Neuron (in vitro differentiated cells): ENCODE measurements around the gene KDM8.
"Not testable (repeated sequence)": the region's sequence is repeated elsewhere in the genome, so short reads cannot be mapped to it uniquely, and the experiment has no call there.

ENCODE experiments used
- H2AFZ ChIP-seq: one replicate; pipeline ENCODE4 v1.6.1; 2013; ENCODE audit warnings: low read depth, mild to moderate bottlenecking, inconsistent platforms, low read length, moderate library complexity
- H3K27me3 ChIP-seq: one replicate; pipeline ENCODE4 v1.6.1; 2013; ENCODE audit warnings: low read length; ENCODE audit not compliant: insufficient read depth
- H3K36me3 ChIP-seq: one replicate; pipeline ENCODE4 v1.6.1; 2013; ENCODE audit warnings: low read length; ENCODE audit not compliant: insufficient read depth
- H3K4me1 ChIP-seq: one replicate; pipeline ENCODE4 v1.6.1; 2013; ENCODE audit warnings: low read length; ENCODE audit not compliant: insufficient read depth
- H3K4me3 ChIP-seq: 2 replicates; pipeline ENCODE4 v1.5.1; 2013; ENCODE audit warnings: mild to moderate bottlenecking, low read length, moderate library complexity
- H3K9me3 ChIP-seq: one replicate; pipeline ENCODE4 v1.6.1; 2013; ENCODE audit warnings: low read length

The KDM8 gene

GRCh38 chr16:27198451-27199234, 4.7 kb upstream of the KDM8 start:
- Histone ChIP-seq H3K4me1 (peaks cover 5% of the 10 kb centered on the region), H3K4me3 (no peak overlapping the region), H3K9me3 (no peaks in the 10 kb centered on the region), H2AFZ (no peak overlapping the region), H3K36me3 (no peaks in the 10 kb centered on the region), H3K27me3 (no peaks in the 10 kb centered on the region)

DNA sequence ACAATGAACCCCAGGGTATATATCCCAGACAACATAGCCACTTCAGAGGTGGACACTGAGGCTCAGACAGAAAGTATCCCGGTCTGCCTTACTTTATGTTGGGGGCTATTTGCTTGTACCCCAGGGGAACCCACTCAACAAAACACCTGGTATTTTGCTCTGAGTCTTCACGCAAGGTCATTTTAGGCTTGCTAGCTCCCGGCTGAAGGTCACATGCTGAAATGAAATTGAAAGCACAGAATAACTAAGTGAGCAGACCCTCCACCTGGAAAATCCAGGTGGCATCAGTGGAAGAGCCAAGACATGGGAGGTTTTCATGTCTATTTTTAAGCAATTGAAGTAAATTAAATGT, 4.1 kb upstream of the KDM8 start:
- H3K27me3 ChIP-seq: no peaks in the 10 kb centered on the region
- H2AFZ ChIP-seq: no peak overlapping the region
- no peaks in the 10 kb centered on the region for H3K36me3 ChIP-seq
- H3K4me1 ChIP-seq: peaks cover 5% of the 10 kb centered on the region
- no peaks in the 10 kb centered on the region for H3K9me3 ChIP-seq
- H3K4me3 ChIP-seq: no peak overlapping the region

DNA sequence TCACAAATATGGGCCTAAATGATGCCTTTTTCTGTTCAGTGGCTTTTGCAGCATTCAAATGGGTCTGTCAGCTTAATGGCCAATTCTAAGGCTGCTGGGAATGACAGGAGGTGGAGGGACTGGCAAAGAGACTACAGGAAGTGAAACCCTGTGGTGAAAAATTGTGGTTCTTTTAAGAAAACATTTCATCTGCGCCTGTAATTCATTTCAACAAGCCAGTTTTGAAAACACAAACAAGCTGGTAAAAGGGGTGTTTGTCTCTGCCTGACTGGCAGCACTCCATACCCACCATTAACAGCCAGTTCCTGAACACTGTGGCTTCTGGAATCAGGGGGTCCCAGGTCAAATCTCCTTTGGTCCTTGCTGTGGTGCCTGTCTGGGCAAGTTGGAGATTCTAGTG, 3.6 kb upstream of the KDM8 start:
- Histone ChIP-seq H3K36me3 (no peaks in the 10 kb centered on the region), H3K4me1 (peaks cover 9% of the 10 kb centered on the region), H3K9me3 (no peaks in the 10 kb centered on the region), H2AFZ (no peak overlapping the region), H3K27me3 (no peaks in the 10 kb centered on the region), H3K4me3 (no peak overlapping the region)

DNA sequence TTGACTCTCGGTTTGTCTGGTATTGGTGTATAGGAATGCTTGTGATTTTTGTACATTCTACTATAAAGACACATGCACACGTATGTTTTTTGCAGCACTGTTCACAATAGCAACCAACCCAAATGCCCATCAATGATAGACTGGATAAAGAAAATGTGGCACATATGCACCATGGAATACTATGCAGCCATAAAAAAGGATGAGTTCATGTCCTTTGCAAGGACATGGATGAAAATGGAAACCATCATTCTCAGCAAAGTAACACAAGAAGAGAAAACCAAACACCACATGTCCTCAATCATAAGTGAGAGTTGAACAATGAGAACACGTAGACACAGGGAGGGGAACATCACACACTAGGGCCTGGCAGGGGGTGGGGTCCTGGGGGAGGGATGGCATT, 2.4 kb upstream of the KDM8 start:
- not testable (repeated sequence) for H3K36me3 ChIP-seq, H2AFZ ChIP-seq, H3K9me3 ChIP-seq, H3K27me3 ChIP-seq, H3K4me3 ChIP-seq
- peaks cover 10% of the 10 kb centered on the region for H3K4me1 ChIP-seq

- Histone ChIP-seq H3K9me3 (no peaks in the 10 kb centered on the region), H3K4me1 (peaks cover 10% of the 10 kb centered on the region), H3K36me3 (no peaks in the 10 kb centered on the region), H2AFZ (peak overlapping the region; percentile 69), H3K27me3 (no peaks in the 10 kb centered on the region), H3K4me3 (peak overlapping the region; percentile 77)
These were observed 311 bp upstream of the KDM8 start for GRCh38 chr16:27202923-27203506.

DNA sequence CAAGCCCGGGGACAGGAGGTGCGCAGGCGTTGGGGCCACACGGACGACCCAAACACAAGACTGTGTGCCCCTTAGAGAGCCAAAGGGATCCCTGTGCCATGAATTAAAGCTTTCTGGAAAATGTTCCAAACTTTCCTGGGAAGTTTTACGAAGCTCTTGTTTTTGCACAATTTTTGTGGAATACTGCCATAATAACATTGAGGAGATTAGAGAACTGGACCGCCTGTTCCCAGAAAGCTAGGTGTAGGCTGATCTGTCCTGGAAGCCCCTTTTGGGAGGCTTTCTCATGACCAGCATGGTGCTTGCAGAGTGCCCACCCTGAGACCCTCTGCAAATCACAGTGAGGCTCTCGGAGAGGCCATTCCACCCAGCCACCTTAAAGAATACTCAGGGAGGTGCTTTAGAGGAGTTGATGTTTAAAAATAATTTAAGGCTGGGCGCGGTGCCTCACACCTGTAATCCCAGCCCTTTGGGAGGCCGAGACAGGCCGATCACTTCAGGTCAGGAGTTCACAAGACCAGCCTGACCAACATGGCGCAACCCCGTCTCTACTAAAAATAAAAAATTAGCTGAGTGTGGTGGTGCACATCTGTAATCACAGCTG, 1.1 kb downstream of the KDM8 start:
- Histone ChIP-seq H3K36me3 (no peaks in the 10 kb centered on the region), H3K9me3 (no peaks in the 10 kb centered on the region), H3K4me1 (peaks cover 10% of the 10 kb centered on the region), H2AFZ (peak overlapping the region; percentile 41), H3K4me3 (peak overlapping the region; percentile 77), H3K27me3 (no peaks in the 10 kb centered on the region)

- no peak overlapping the region for H2AFZ ChIP-seq
- H3K36me3 ChIP-seq: peaks cover 6% of the 10 kb centered on the region
- H3K4me1 ChIP-seq: peaks cover 10% of the 10 kb centered on the region
- no peak overlapping the region for H3K4me3 ChIP-seq
- no peaks in the 10 kb centered on the region for H3K9me3 ChIP-seq
- H3K27me3 ChIP-seq: no peaks in the 10 kb centered on the region
These were observed 2.2 kb downstream of the KDM8 start for GRCh38 chr16:27205423-27206065.

DNA sequence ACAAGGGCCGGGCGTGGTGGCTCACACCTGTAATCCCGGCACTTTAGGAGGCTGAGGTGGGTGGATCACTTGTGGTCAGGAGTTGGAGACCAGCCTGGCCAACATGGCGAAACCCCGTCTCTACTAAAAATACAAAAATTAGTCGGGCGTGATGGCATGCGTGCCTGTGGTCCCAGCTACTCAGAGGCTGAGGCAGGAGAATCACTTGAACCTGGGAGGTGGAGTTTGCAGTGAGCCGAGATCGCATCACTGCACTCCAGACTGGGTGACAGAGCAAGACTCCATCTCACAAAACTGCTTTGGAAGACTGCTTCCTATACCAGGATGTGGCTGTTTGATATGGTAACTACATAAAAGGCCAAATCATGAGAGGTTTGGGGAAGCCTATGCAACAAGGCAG, 3.8 kb downstream of the KDM8 start:
- H3K36me3 ChIP-seq: peaks cover 14% of the 10 kb centered on the region

DNA sequence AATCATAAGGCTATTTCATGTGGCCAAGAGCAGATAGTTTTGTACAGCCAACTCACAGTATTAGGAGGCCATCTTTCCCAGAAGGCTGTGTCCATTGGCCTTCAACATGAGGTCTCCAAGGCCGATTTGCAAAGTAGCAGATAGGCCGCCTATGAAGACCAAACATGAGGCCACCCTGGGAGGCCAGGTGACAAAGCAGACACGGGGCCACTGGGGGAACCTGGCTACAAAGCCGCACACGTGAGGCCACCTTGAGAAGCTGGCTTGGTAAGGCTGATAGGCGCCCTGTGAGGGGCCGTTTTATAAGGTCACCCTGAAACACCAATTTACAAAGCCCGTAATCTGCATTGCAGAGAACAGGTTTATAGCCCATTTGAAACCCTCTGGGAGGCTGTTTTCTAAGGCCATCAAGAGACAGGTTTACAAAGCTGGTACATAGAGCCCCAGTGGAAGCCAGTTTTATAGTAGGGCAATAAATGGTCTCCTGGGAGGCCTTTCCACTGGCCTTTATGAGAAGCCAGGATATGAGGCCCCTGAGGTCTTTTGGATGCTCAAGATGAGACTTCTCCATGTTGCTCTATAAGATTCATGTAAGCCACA, 4.9 kb downstream of the KDM8 start:
- peaks cover 5% of the 10 kb centered on the region for H3K4me1 ChIP-seq
- H3K9me3 ChIP-seq: no peaks in the 10 kb centered on the region
- no peak overlapping the region for H2AFZ ChIP-seq
- H3K4me3 ChIP-seq: no peak overlapping the region
- H3K27me3 ChIP-seq: no peaks in the 10 kb centered on the region
- H3K36me3 ChIP-seq: peaks cover 14% of the 10 kb centered on the region

More for the DNA sequence above, 3.8 kb downstream of the KDM8 start:
- H3K4me1 ChIP-seq: peaks cover 10% of the 10 kb centered on the region
- H2AFZ ChIP-seq, H3K9me3 ChIP-seq, H3K27me3 ChIP-seq, H3K4me3 ChIP-seq: not testable (repeated sequence)

GRCh38 chr16:27208796-27209195, 5.5 kb downstream of the KDM8 start:
- peaks cover 5% of the 10 kb centered on the region for H3K4me1 ChIP-seq
- H3K4me3 ChIP-seq: no peak overlapping the region
- no peaks in the 10 kb centered on the region for H3K9me3 ChIP-seq
- H3K27me3 ChIP-seq: no peaks in the 10 kb centered on the region
- peaks cover 14% of the 10 kb centered on the region for H3K36me3 ChIP-seq
- no peak overlapping the region for H2AFZ ChIP-seq

DNA sequence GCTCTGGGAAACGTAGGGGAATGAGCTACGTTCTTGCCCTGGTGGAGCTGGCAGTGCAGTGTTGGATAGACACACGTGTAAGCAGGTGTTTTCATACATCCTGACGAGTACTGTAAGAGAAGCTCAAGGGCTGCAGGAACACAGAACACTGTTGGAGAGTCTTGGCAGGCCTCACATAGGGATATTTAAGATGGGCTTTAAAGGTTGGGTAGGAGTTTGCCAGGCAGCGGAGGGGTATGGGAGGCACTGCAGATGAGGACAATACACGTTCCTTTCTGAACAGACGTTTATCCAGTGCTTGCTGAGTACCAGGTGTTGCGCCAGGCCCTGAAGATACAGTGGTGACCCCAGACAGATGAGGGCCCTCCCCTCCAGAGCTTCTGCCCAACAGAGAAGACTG, 6.3 kb downstream of the KDM8 start:
- H3K36me3 ChIP-seq: peaks cover 14% of the 10 kb centered on the region
- H3K4me1 ChIP-seq: peaks cover 2% of the 10 kb centered on the region
- no peak overlapping the region for H2AFZ ChIP-seq
- no peak overlapping the region for H3K4me3 ChIP-seq
- H3K27me3 ChIP-seq: no peaks in the 10 kb centered on the region
- no peaks in the 10 kb centered on the region for H3K9me3 ChIP-seq

DNA sequence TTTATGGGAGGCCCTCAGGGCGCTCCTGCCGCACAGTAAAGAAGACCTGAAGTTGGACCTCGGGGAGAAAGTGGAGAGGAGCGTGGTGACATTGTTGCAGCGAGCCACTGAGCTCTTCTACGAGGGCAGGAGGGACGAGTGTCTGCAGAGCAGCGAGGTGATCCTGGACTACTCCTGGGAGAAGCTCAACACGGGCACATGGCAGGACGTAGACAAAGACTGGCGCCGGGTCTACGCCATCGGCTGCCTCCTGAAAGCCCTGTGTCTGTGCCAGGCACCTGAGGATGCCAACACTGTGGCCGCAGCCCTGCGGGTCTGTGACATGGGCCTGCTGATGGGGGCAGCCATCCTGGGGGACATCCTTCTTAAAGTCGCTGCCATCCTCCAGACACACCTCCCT, 6.8 kb downstream of the KDM8 start:
- Histone ChIP-seq H3K9me3 (no peaks in the 10 kb centered on the region), H2AFZ (no peak overlapping the region), H3K4me1 (no peaks in the 10 kb centered on the region), H3K27me3 (no peaks in the 10 kb centered on the region), H3K36me3 (peaks cover 14% of the 10 kb centered on the region), H3K4me3 (no peak overlapping the region)

DNA sequence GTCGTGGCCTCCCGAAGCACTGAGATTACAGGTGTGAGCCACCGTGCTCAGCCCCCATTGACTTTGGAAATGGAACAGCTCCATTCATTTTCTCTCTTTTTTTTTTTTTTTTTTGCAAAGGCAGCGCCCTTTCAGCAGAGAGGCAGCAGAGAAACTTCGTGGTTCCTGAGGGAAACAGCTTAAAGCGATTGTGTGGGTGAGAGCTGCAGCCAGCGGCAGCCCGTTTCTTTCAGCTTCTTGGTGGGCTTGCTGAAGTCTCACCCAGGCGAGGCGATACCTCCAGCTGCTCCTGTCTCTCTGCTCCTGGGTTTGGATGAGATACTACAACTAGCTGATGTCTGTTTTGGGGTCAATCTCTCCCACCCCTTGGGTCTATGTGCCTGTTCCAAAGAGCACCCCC, 7.7 kb downstream of the KDM8 start:
- Histone ChIP-seq H3K4me1 (no peaks in the 10 kb centered on the region), H3K4me3 (no peak overlapping the region), H2AFZ (no peak overlapping the region), H3K9me3 (no peaks in the 10 kb centered on the region), H3K36me3 (peaks cover 14% of the 10 kb centered on the region), H3K27me3 (no peaks in the 10 kb centered on the region)
